NCI-H1105 (cell line): ENCODE measurements around the gene UGT8.
A peak's percentile ranks its signal among the peaks of the same experiment; 100 is the strongest.

ENCODE experiments used
- DNase-seq: peaks from one replicate; lab custom pipeline; 2025; lab: John Stamatoyannopoulos, UW

The UGT8 gene

DNA sequence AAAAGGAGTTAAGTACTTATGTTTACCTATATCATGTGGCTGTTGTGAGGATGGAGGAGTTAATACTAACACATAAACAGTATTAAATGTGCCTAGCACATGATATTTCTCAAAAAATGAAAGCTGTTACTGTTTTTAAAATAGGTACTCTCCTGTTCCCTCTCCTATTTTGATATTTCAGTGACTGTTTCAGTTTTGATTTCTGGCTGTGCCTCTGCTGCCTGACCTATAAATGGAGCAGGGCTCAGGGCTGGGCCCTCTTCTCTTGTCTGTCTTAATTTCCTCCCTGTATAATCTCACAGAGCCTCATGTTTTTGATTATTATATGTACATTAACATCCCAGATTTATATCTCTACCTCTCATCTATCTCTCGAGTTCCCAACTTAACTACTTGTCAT, 93.3 kb downstream of the UGT8 start:
- DNase-seq = no peak

DNA sequence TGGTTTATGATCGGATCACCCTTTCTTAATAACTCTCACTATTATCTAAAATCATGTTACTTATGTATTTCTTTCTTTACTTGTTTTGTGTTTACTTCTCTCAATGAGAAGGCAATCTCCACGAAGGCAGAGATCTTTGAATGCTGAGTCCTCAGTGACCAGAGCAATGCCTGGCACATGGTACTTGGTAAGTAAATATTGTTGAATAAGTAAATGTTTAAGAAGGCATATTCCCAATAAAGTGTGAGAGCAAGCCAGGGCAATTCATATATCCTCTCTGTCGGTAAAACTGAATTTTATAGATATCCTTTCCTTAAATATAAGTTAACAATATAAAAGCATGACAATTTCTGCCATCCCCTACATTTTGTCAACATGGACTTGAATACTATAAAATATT, 94.4 kb downstream of the UGT8 start:
- DNase-seq = no peak

DNA sequence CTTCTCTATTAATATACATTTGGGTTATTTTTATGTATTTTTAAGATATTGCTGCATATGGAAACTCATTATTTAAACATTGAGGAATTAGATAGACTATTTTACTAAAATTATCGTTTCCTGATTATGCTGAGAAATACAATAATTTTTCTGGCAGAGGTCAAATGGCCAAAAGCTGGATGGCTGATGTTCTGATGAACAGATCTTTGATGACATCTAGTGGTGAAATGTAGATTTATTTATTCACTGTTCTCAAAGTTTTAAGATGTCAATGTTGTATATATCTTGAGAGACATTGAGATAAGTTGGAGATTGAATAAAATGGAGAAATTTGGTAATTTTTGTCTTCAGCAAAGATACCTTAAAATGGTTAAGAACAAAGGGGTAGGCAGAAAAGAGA, 96.2 kb downstream of the UGT8 start:
- DNase-seq = peak; percentile 10

DNA sequence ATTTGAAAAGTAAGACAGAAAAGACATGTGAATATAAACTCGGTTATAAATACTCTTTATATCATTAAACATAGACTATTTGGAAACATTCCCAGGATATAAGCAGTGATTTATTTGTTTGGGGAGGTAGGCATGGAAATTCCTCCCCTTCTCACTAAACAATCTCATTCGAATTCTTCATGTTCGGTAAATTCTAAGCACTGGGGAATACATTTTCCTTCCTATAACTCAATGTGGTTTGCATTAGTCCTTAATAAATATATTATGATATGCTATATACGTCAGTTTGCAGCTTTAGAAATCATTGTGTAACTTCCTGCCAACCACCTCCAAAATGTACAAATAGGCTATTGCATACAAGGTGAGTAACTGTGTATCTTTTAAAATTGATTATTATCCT, 99.6 kb downstream of the UGT8 start:
- no peak for DNase-seq

DNA sequence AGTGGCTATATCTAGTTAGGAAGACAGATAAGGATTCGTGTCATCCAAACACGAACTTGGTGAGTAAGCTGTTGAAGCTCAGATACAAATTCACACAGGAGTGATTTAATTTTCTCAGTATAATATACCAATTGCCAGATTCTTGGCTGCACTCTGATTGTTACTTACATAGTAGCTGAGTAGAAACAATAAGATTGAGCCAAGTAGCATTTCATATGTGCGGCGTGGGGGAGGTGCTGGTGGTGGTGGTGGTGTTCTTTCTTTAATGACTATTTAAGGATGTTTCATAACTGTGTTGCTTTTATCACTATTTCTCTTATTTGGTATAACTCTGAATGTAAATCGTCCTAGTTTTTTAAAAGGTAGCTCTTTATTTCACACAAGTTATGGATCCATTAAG, 102.9 kb downstream of the UGT8 start:
- DNase-seq = no peak

DNA sequence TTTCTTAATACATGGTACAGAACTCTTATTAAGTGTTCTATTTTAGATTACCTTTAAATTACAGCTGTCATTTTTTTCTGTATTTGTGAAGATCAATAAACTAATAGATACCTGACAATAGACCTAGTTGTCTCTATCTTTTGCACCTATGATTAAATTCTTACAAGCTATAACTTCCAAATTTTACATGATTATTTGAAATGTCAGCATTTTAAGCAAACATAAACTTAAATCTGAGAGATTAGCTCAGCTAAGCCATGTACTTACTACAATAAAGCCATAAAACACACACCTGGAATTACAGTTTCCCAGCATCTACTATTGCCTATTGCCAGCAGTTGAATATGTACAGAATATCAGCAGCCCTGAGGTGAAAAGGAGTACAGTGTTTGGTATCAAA, 118.8 kb downstream of the UGT8 start:
- DNase-seq = no peak

DNA sequence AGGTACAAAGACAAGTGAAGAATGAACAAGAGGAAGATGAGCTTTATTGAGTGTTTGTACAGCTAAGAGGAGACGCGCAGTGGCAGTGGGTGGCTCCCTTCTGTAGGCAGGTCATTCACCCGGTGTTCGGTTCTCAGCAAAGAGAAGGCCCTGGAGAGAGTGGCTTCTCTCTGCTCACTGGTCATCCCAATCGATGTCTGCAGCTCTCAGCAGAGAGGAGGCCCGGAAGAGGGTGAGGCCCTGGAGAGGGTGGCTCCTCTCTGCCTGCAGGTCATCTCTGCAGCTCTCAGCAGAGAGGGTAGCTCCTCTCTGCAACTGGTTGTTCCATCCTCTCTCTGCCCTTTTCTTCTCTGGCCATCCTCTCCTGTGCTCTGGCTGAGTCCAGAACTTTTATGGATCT, 126.5 kb downstream of the UGT8 start:
- DNase-seq = no peak

DNA sequence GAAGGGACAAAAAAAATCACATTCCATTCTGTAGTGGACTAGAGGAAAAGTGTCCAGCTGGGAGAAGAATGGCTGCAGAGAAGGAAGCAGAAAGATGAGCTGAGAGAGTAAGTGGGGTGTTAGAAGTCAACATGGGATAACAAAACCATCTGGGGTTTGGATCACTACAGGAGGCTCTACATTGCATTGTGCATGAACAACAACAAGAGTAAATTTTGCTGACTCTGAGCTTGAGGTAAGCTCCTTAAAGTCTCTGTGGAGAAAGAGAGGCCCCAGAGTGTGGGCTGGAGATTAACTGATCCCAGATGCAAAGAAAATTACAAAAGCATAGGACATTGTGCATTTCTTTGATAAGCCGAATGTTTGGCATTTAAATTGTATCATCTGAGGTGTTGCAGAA, 128.9 kb downstream of the UGT8 start:
- no peak for DNase-seq
